Progenitor cell of endocrine pancreas (in vitro differentiated cells): ENCODE results near the gene TSPAN4. TPM values are rescaled to one million over a fixed set of nuclear protein-coding genes. Genes with fewer than 3 reads are reported as not detected.

Experiments
- DNase-seq: peaks from one replicate; pipeline ENCODE4 v3.0.0; 2021; ENCODE audit warnings: low spot score; ENCODE audit not compliant: unreplicated experiment
- H3K27ac Mint-ChIP-seq: 2 replicates; pipeline ENCODE4 v1.8.0; 2021; ENCODE audit warnings: mild to moderate bottlenecking, moderate library complexity, mixed read lengths
- H3K27me3 Mint-ChIP-seq: 2 replicates; pipeline ENCODE4 v1.8.0; 2021; ENCODE audit warnings: mixed read lengths
- H3K36me3 Mint-ChIP-seq: 2 replicates; pipeline ENCODE4 v1.8.0; 2022; ENCODE audit warnings: mixed read lengths; ENCODE audit not compliant: insufficient read depth
- H3K4me1 Mint-ChIP-seq: 2 replicates; pipeline ENCODE4 v1.8.0; 2021; ENCODE audit warnings: low read depth, mixed read lengths
- H3K4me3 Mint-ChIP-seq: 2 replicates; pipeline ENCODE4 v1.8.0; 2021; ENCODE audit warnings: low read depth, mild to moderate bottlenecking, moderate library complexity, mixed read lengths
- H3K9me3 Mint-ChIP-seq: 2 replicates; pipeline ENCODE4 v1.8.0; 2021; ENCODE audit warnings: low read depth, mixed read lengths
- total RNA-seq: library from RNA; stranded (reverse); gene quantifications from 2 replicates; pipeline ENCODE4 v1.2.1, GENCODE V29; 2021
- TF ChIP-seq, protein P1 (sequence below): fragments of 200-600 bp; sonication (generic); IDR thresholded peaks from one replicate; pipeline ENCODE4 v1.5.0; 2021; ENCODE audit warnings: antibody characterized with exemption, mild to moderate bottlenecking; ENCODE audit not compliant: unreplicated experiment

Gene TSPAN4
- total RNA-seq, 1 donor from 2014 or later: 24.9 TPM

DNA sequence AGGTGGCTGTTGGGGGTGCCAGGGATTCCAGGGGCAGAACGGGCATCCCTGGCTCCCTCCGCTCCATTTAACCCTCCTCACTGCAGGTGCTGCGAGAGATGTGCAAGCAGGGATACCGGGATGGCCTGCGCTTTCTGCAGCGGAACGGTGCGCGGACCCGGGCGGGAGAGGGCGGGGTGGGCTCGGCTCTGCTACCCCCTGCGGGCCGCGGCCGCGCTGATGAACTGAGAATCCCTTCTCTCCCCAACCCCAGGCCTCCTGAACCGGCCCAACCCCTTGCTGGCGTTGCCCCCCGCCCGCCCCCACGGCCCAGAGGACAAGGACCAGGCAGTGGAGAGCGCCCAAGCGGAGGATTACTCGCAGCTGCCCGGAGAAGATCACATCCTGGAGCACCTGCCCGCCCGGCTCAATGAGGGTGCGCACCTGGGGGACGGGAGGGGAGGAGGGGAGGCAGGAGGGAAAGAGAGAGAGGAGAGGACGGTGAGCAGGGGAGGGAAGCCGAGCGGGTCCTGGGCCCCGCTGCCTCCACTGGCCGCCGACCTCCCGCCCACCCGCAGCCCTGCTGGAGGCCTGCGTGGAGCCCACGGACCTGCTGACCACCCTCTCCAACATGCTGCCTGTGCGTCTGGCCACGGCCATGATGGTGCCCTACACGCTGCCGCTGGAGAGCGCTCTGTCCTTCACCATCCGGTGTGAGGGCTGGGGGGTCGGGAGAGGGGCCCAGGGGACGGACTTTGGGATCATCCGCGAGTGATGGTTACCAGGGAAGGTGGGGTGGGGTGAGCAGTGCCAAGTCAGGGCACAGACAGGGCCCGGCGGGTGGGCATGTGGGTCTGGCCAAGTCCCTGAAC is 19.0 kb upstream of the TSPAN4 start:
- Mint-ChIP-seq H3K4me1 (peaks cover 10% of the 10 kb centered on the region), H3K27ac (no peak overlapping the region), H3K9me3 (no peaks in the 10 kb centered on the region), H3K36me3 (peaks cover 2% of the 10 kb centered on the region), H3K27me3 (peaks cover 11% of the 10 kb centered on the region), H3K4me3 (no peak overlapping the region)
- TF ChIP-seq, protein P1, sequence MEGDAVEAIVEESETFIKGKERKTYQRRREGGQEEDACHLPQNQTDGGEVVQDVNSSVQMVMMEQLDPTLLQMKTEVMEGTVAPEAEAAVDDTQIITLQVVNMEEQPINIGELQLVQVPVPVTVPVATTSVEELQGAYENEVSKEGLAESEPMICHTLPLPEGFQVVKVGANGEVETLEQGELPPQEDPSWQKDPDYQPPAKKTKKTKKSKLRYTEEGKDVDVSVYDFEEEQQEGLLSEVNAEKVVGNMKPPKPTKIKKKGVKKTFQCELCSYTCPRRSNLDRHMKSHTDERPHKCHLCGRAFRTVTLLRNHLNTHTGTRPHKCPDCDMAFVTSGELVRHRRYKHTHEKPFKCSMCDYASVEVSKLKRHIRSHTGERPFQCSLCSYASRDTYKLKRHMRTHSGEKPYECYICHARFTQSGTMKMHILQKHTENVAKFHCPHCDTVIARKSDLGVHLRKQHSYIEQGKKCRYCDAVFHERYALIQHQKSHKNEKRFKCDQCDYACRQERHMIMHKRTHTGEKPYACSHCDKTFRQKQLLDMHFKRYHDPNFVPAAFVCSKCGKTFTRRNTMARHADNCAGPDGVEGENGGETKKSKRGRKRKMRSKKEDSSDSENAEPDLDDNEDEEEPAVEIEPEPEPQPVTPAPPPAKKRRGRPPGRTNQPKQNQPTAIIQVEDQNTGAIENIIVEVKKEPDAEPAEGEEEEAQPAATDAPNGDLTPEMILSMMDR: no peak
- no peak for DNase-seq

DNA sequence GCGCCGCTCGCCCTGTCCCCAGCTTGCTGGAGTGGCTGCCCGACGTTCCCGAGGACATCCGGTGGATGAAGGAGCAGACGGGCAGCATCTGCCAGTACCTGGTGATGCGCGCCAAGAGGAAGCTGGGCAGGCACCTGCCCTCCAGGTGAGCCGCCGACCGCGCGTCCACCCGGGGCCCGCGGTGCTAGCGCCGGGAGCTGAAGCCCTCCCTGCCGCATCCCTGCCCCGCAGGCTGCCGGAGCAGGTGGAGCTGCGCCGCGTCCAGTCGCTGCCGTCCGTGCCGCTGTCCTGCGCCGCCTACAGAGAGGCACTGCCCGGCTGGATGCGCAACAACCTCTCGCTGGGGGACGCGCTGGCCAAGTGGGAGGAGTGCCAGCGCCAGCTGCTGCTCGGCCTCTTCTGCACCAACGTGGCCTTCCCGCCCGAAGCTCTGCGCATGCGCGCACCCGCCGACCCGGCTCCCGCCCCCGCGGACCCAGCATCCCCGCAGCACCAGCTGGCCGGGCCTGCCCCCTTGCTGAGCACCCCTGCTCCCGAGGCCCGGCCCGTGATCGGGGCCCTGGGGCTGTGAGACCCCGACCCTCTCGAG is 18.3 kb upstream of the TSPAN4 start:
- peaks cover 10% of the 10 kb centered on the region for H3K4me1 Mint-ChIP-seq

DNA sequence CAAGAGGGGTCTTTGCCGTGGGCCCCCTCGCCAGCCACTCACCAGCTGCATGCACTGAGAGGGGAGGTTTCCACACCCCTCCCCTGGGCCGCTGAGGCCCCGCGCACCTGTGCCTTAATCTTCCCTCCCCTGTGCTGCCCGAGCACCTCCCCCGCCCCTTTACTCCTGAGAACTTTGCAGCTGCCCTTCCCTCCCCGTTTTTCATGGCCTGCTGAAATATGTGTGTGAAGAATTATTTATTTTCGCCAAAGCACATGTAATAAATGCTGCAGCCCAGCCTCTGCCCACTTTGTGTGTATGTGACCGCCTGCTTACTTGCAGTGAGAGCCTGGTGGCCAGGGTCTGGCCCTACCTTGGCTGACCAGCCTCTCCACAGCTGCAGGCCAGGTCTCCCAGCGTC is 17.7 kb upstream of the TSPAN4 start:
- Mint-ChIP-seq H3K27ac (no peak overlapping the region), H3K36me3 (peaks cover 2% of the 10 kb centered on the region), H3K4me3 (no peak overlapping the region)

More for the DNA sequence above, 18.3 kb upstream of the TSPAN4 start:
- H3K27me3 Mint-ChIP-seq: peaks cover 19% of the 10 kb centered on the region
- no peak overlapping the region for H3K4me3 Mint-ChIP-seq
- no peak for DNase-seq
- H3K27ac Mint-ChIP-seq: no peak overlapping the region
- TF ChIP-seq, protein P1: no peak
- H3K36me3 Mint-ChIP-seq: peaks cover 2% of the 10 kb centered on the region
- H3K9me3 Mint-ChIP-seq: no peaks in the 10 kb centered on the region

DNA sequence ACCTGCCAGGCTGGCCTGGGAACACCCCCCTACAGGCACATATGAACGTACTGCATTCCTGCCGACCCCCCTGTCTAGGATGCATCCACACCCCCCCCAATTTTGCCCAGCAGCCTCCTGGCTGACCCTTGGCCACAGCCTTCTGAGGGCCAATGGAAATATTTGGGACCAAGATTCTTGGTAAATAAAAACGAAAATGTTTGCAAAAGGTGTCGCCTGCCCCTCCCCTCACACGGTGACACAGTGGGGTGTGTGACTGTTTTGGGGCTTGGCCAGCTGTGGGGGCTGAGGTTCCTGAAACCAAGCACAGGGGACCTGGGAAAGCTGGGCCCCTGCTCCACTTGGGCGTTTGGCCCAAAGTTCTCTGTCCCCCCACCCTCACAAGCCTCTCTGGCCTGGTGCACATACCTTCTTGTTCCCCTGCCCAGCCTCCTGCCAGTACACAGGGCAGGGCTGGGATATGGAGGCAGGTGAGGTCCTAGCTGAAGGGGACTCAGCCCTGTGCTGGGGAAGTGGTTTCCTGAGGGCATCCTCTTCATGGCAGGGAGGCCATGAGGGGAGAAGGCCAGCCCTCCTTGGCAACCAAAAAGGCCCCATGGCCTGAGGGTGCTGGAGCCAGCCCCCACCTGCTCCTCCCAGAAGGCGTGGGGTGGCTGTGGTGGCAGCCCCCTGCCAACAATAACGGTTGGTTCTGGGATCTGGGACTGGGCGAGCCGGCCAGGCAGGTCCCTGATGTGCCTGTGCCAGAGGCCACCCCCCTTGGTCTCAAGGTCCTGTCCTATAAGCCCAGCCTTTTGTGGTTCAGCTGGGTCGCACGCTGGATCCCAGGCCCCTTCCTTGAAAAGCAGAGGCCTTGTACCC is 17.1 kb upstream of the TSPAN4 start:
- TF ChIP-seq, protein P1: no peak
- H3K4me1 Mint-ChIP-seq: peaks cover 10% of the 10 kb centered on the region
- peaks cover 22% of the 10 kb centered on the region for H3K27me3 Mint-ChIP-seq
- H3K4me3 Mint-ChIP-seq: no peak overlapping the region
- H3K9me3 Mint-ChIP-seq: no peaks in the 10 kb centered on the region
- DNase-seq: no peak
- no peak overlapping the region for H3K27ac Mint-ChIP-seq
- H3K36me3 Mint-ChIP-seq: peaks cover 2% of the 10 kb centered on the region

More for the DNA sequence above, 17.7 kb upstream of the TSPAN4 start:
- H3K27me3 Mint-ChIP-seq: peaks cover 22% of the 10 kb centered on the region
- no peaks in the 10 kb centered on the region for H3K9me3 Mint-ChIP-seq
- no peak for DNase-seq
- peaks cover 10% of the 10 kb centered on the region for H3K4me1 Mint-ChIP-seq
- TF ChIP-seq, protein P1: no peak

DNA sequence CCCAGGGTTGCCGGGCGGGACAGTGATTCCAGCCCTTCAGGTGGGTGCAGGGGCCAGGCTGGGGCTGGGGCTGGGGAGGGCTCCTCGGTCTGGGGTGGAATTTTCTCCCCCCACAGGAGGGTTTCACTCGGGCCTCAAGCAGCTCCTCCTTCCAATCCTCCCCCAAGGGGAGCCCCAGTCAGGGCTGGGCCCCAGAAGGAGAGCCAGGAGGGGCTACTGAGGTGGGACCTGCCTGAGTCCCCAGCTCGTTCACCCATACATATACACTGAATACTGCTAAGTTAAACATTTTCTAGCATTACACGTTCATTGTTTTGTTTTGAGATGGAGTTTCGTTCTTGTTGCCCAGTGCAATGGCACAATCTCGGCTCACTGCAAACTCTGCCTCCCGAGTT is 16.4 kb upstream of the TSPAN4 start:
- Mint-ChIP-seq H3K27me3 (peaks cover 24% of the 10 kb centered on the region), H3K4me3 (peak overlapping the region; percentile 73), H3K4me1 (peaks cover 8% of the 10 kb centered on the region), H3K9me3 (no peaks in the 10 kb centered on the region), H3K36me3 (peaks cover 2% of the 10 kb centered on the region), H3K27ac (no peak overlapping the region)
- TF ChIP-seq, protein P1: no peak
- DNase-seq: no peak
